ENCODE data around the gene CERS1.
A peak's percentile ranks its signal among the peaks of the same experiment; 100 is the strongest.

The CERS1 gene

GRCh38 chr19:18867199-18867598, 28.8 kb downstream of the CERS1 start:
- ATAC-seq: no peak

GRCh38 chr19:18866800-18867123, 29.2 kb downstream of the CERS1 start:
- ATAC-seq: no peak; the same call in 2 of the 3 replicates
- no peak for TF ChIP-seq ZNF8 (CRISPR knock-in tag; IDR thresholded peaks at IDR 0.05)
- TF ChIP-seq CSRNP3 (CRISPR knock-in tag; IDR thresholded peaks at IDR 0.05): no peak
- no peak for TF ChIP-seq CSDC2 (CRISPR knock-in tag; IDR thresholded peaks at IDR 0.05)
- no peak for TF ChIP-seq TOX (CRISPR knock-in tag; IDR thresholded peaks at IDR 0.05; ENCODE audit: borderline replicate concordance)
- TF ChIP-seq ESRRG (CRISPR knock-in tag; IDR thresholded peaks at IDR 0.05): no peak
- no peak for TF ChIP-seq TCF4 (CRISPR knock-in tag; IDR thresholded peaks at IDR 0.05; ENCODE audit: borderline replicate concordance)
- no peak for TF ChIP-seq ZC3H10 (CRISPR knock-in tag; IDR thresholded peaks at IDR 0.05)
- no peak for TF ChIP-seq ZNF70 (CRISPR knock-in tag; IDR thresholded peaks at IDR 0.05)

More at GRCh38 chr19:18867199-18867598, 28.8 kb downstream of the CERS1 start:
- TF ChIP-seq ZFP3 (CRISPR knock-in tag; IDR thresholded peaks at IDR 0.05) (no peak), ISL1 (CRISPR knock-in tag; IDR thresholded peaks at IDR 0.05) (no peak), ZC3H10 (CRISPR knock-in tag; IDR thresholded peaks at IDR 0.05) (no peak), SNAI2 (CRISPR knock-in tag; IDR thresholded peaks at IDR 0.05) (no peak), ARNTL (CRISPR knock-in tag; IDR thresholded peaks at IDR 0.05; ENCODE audit: borderline replicate concordance, low read depth) (no peak), ZNF70 (CRISPR knock-in tag; IDR thresholded peaks at IDR 0.05) (no peak), TOX (CRISPR knock-in tag; IDR thresholded peaks at IDR 0.05; ENCODE audit: borderline replicate concordance) (no peak), ZFP30 (CRISPR knock-in tag; IDR thresholded peaks at IDR 0.05) (no peak), TCF4 (CRISPR knock-in tag; IDR thresholded peaks at IDR 0.05; ENCODE audit: borderline replicate concordance) (no peak), PPARA (CRISPR knock-in tag; IDR thresholded peaks at IDR 0.05; ENCODE audit: borderline replicate concordance) (no peak), CSRNP3 (CRISPR knock-in tag; IDR thresholded peaks at IDR 0.05) (no peak), BACH2 (CRISPR knock-in tag; IDR thresholded peaks at IDR 0.05; ENCODE audit: borderline replicate concordance) (no peak), ZNF8 (CRISPR knock-in tag; IDR thresholded peaks at IDR 0.05) (no peak), PATZ1 (CRISPR knock-in tag; IDR thresholded peaks at IDR 0.05; ENCODE audit: borderline replicate concordance) (no peak), TSHZ2 (CRISPR knock-in tag; IDR thresholded peaks at IDR 0.05) (no peak), GLIS3 (CRISPR knock-in tag; IDR thresholded peaks at IDR 0.05) (no peak)

- TF ChIP-seq ZFP30 (CRISPR knock-in tag; IDR thresholded peaks at IDR 0.05) (no peak), BACH2 (CRISPR knock-in tag; IDR thresholded peaks at IDR 0.05; ENCODE audit: borderline replicate concordance) (no peak), OSR1 (CRISPR knock-in tag; IDR thresholded peaks at IDR 0.05) (no peak), SNAI2 (CRISPR knock-in tag; IDR thresholded peaks at IDR 0.05) (no peak), TOX (CRISPR knock-in tag; IDR thresholded peaks at IDR 0.05; ENCODE audit: borderline replicate concordance) (no peak), ZC3H10 (CRISPR knock-in tag; IDR thresholded peaks at IDR 0.05) (no peak), ZNF8 (CRISPR knock-in tag; IDR thresholded peaks at IDR 0.05) (no peak), ZNF565 (CRISPR knock-in tag; conservative IDR thresholded peaks at IDR 0.05; ENCODE audit: low read depth) (no peak), PATZ1 (CRISPR knock-in tag; IDR thresholded peaks at IDR 0.05; ENCODE audit: borderline replicate concordance) (no peak), PPARA (CRISPR knock-in tag; IDR thresholded peaks at IDR 0.05; ENCODE audit: borderline replicate concordance) (no peak), GLIS3 (CRISPR knock-in tag; IDR thresholded peaks at IDR 0.05) (no peak), RARB (CRISPR knock-in tag; IDR thresholded peaks at IDR 0.05) (no peak), TCF4 (CRISPR knock-in tag; IDR thresholded peaks at IDR 0.05; ENCODE audit: borderline replicate concordance) (no peak), CSDC2 (CRISPR knock-in tag; IDR thresholded peaks at IDR 0.05) (no peak), CREB5 (CRISPR knock-in tag; IDR thresholded peaks at IDR 0.05; ENCODE audit: low read depth) (no peak), ESRRG (CRISPR knock-in tag; IDR thresholded peaks at IDR 0.05) (no peak), ZFP3 (CRISPR knock-in tag; IDR thresholded peaks at IDR 0.05) (no peak), ZNF70 (CRISPR knock-in tag; IDR thresholded peaks at IDR 0.05) (no peak), CSRNP3 (CRISPR knock-in tag; IDR thresholded peaks at IDR 0.05) (no peak)
- ATAC-seq: peak; percentile 94
Observed at GRCh38 chr19:18865973-18866799, 29.8 kb downstream of the CERS1 start.
